Prostate gland (tissue), 2 donors: ENCODE measurements around the gene PLA2G2F.

ENCODE experiments used
- CTCF ChIP-seq, 4 experiments: fragments of 200-600 bp in 2 of 4; fragments of 450-650 bp in 2 of 4; sonication (generic) in 2 of 4; IDR thresholded peaks; 1 replicate in 3 of 4; 2 replicates in 1 of 4; pipeline ENCODE4 v1.5.1; 2016 to 2019; ENCODE audit warnings: antibody characterized with exemption in 4 of 4, mild to moderate bottlenecking in 2 of 4, moderate library complexity in 2 of 4
- POLR2AphosphoS5 ChIP-seq: sonication (generic); formaldehyde crosslinking; IDR thresholded peaks from one replicate; pipeline ENCODE4 v1.6.1; 2017; ENCODE audit warnings: antibody characterized with exemption

- TF ChIP-seq CTCF (IDR thresholded peaks at IDR 0.05) (no peak), POLR2AphosphoS5 (no peak)
Measured at GRCh38 chr1:20115479-20115878, 23.6 kb upstream of the PLA2G2F start.
